H1 (cell line): Measurements from ENCODE around the gene CCDC88A. TPM values are rescaled to one million over a fixed set of nuclear protein-coding genes. Genes with fewer than 3 reads are reported as not detected.
"Not testable (repeated sequence)": the region's sequence is repeated elsewhere in the genome, so short reads cannot be mapped to it uniquely, and the experiment has no call there.

ENCODE experiments used
- CTCF ChIA-PET: fragments of 300-600 bp; sonication (Branson Sonifier 250); formaldehyde crosslinking; loops from one replicate; lab custom pipeline; 2021; ENCODE audit not compliant: partially characterized antibody; lab: Charles Lee
- POLR2A ChIA-PET: fragments of 300-600 bp; sonication (Branson Sonifier 250); formaldehyde crosslinking; loops from one replicate; lab custom pipeline; 2021; ENCODE audit warnings: inconsistent platforms; ENCODE audit not compliant: partially characterized antibody; lab: Charles Lee
- DNase-seq, 2 experiments: peaks; one replicate each; pipeline versions ENCODE4 v3.0.0 to v3.0.0-alpha.2; 2010 to 2022; ENCODE audit warnings: low spot score in 2 of 2, low read depth in 1 of 2, mixed read lengths in 1 of 2
- FAIRE-seq: peaks from 2 replicates; lab custom pipeline; 2011; peaks lifted over from hg19 to GRCh38; lab: Jason Lieb, UNC
- H2AFZ ChIP-seq: 2 replicates; pipeline ENCODE4 v1.8.1; 2012; ENCODE audit warnings: low read length, inconsistent platforms
- H2AK5ac ChIP-seq: 2 replicates; pipeline ENCODE4 v1.6.1; 2013; ENCODE audit warnings: low read depth, low read length
- H2BK120ac ChIP-seq: replicated peaks from 2 replicates; pipeline ENCODE3; 2013; ENCODE audit warnings: low read depth, low read length, inconsistent platforms
- H2BK12ac ChIP-seq: 2 replicates; pipeline ENCODE4 v1.6.1; 2013; ENCODE audit warnings: low read depth, low read length
- H2BK15ac ChIP-seq: 2 replicates; pipeline ENCODE4 v1.6.1; 2013; ENCODE audit warnings: low read length
- H2BK20ac ChIP-seq: 2 replicates; pipeline ENCODE4 v1.6.1; 2013; ENCODE audit warnings: low read length
- H2BK5ac ChIP-seq: 2 replicates; pipeline ENCODE4 v1.6.1; 2013; ENCODE audit warnings: low read depth, low read length
- H3K14ac ChIP-seq: 2 replicates; pipeline ENCODE4 v1.6.1; 2013; ENCODE audit warnings: inconsistent platforms; ENCODE audit not compliant: insufficient read length
- H3K18ac ChIP-seq: 2 replicates; pipeline ENCODE4 v1.6.1; 2013; ENCODE audit warnings: low read length; ENCODE audit errors: extremely low read depth
- H3K23ac ChIP-seq: 2 replicates; pipeline ENCODE4 v1.6.1; 2013; ENCODE audit warnings: inconsistent platforms; ENCODE audit not compliant: insufficient read length
- H3K23me2 ChIP-seq: 2 replicates; pipeline ENCODE4 v1.6.1; 2013; ENCODE audit warnings: low read depth, low read length
- H3K27ac ChIP-seq: 2 replicates; pipeline ENCODE4 v1.6.1; 2011; ENCODE audit warnings: low read depth, low read length, inconsistent platforms
- H3K27me3 ChIP-seq, 4 experiments: replicated peaks in 1 of 4; 1 replicate in 1 of 4; 2 replicates in 3 of 4; pipeline versions ENCODE4 v1.6.1 to v1.8.1; 2011 to 2013; ENCODE audit warnings: low read length in 3 of 4, mild to moderate bottlenecking in 3 of 4, inconsistent platforms in 2 of 4, mixed read lengths in 2 of 4, moderate library complexity in 1 of 4; ENCODE audit not compliant: control insufficient read depth in 3 of 4, insufficient read depth in 3 of 4; ENCODE audit errors: extremely low read depth in 1 of 4
- H3K36me3 ChIP-seq, 4 experiments: 2 replicates each; pipeline versions ENCODE4 v1.6.1 to v1.8.1; 2011 to 2013; ENCODE audit warnings: mild to moderate bottlenecking in 4 of 4, low read length in 3 of 4, moderate library complexity in 2 of 4, control low read depth in 1 of 4, inconsistent platforms in 1 of 4; ENCODE audit not compliant: insufficient read depth in 4 of 4, control insufficient read depth in 2 of 4
- H3K4ac ChIP-seq: replicated peaks from 2 replicates; pipeline ENCODE3; 2013; ENCODE audit warnings: low read length, low read depth, mixed read lengths, inconsistent platforms; ENCODE audit not compliant: insufficient read length
- H3K4me1 ChIP-seq, 4 experiments: replicated peaks in 1 of 4; 1 replicate in 1 of 4; 2 replicates in 3 of 4; pipeline versions ENCODE4 v1.6.1 to v1.8.1; 2011 to 2013; ENCODE audit warnings: low read length in 3 of 4, inconsistent platforms in 2 of 4, mixed read lengths in 1 of 4; ENCODE audit not compliant: insufficient read depth in 4 of 4, control insufficient read depth in 3 of 4
- H3K4me2 ChIP-seq, 2 experiments: 2 replicates each; pipeline versions ENCODE4 v1.6.1 to v1.8.1; 2011 to 2013; ENCODE audit warnings: low read depth in 2 of 2, low read length in 2 of 2, control low read depth in 1 of 2, inconsistent platforms in 1 of 2, mild to moderate bottlenecking in 1 of 2; ENCODE audit not compliant: insufficient read depth in 1 of 2
- H3K4me3 ChIP-seq, 4 experiments: fragments of 200-600, 300-600 bp in 1 of 4; sonication (generic), shearing (Covaris generic), sonication (Bioruptor Twin) in 1 of 4; 2 replicates each; pipeline versions ENCODE4 v1.5.1 to v1.8.1; 2011 to 2016; ENCODE audit warnings: low read length in 4 of 4, low read depth in 3 of 4, control low read depth in 2 of 4, inconsistent platforms in 2 of 4, mild to moderate bottlenecking in 2 of 4, mixed read lengths in 1 of 4, moderate library complexity in 1 of 4; ENCODE audit not compliant: insufficient read depth in 2 of 4; ENCODE audit errors: extremely low read depth in 1 of 4
- H3K56ac ChIP-seq: replicated peaks from 2 replicates; pipeline ENCODE3; 2013; ENCODE audit warnings: low read depth, mild to moderate bottlenecking, mixed read lengths, low read length, inconsistent platforms; ENCODE audit not compliant: insufficient read length
- H3K79me1 ChIP-seq: 2 replicates; pipeline ENCODE4 v1.6.1; 2013; ENCODE audit warnings: low read depth, low read length, control low read depth
- H3K79me2 ChIP-seq, 2 experiments: 2 replicates each; pipeline versions ENCODE4 v1.6.1 to v1.8.1; 2012 to 2013; ENCODE audit warnings: low read length in 2 of 2, mild to moderate bottlenecking in 2 of 2, inconsistent platforms in 1 of 2; ENCODE audit not compliant: insufficient read depth in 2 of 2, control insufficient read depth in 1 of 2
- H3K9ac ChIP-seq, 4 experiments: replicated peaks in 1 of 4; 1 replicate in 1 of 4; 2 replicates in 3 of 4; pipeline versions ENCODE4 v1.6.1 to v1.8.1; 2011 to 2013; ENCODE audit warnings: low read depth in 3 of 4, low read length in 3 of 4, control low read depth in 2 of 4, mild to moderate bottlenecking in 2 of 4, moderate library complexity in 2 of 4, inconsistent platforms in 1 of 4; ENCODE audit errors: extremely low read depth in 1 of 4
- H3K9me3 ChIP-seq, 2 experiments: 2 replicates each; pipeline versions ENCODE4 v1.6.1 to v1.8.1; 2012 to 2013; ENCODE audit warnings: mild to moderate bottlenecking in 2 of 2, moderate library complexity in 2 of 2, control low read depth in 1 of 2, inconsistent platforms in 1 of 2, low read depth in 1 of 2, low read length in 1 of 2, mixed read lengths in 1 of 2; ENCODE audit not compliant: insufficient read depth in 2 of 2
- H4K20me1 ChIP-seq, 2 experiments: replicated peaks in 1 of 2; 2 replicates each; pipeline versions ENCODE3 to v1.8.1; 2011 to 2013; ENCODE audit warnings: inconsistent platforms in 2 of 2, low read length in 2 of 2, mild to moderate bottlenecking in 1 of 2; ENCODE audit not compliant: insufficient read depth in 2 of 2, control insufficient read depth in 1 of 2
- H4K5ac ChIP-seq: 2 replicates; pipeline ENCODE4 v1.6.1; 2013; ENCODE audit warnings: low read length, low read depth, mixed read lengths, inconsistent platforms; ENCODE audit not compliant: insufficient read length
- H4K8ac ChIP-seq: 2 replicates; pipeline ENCODE4 v1.8.0; 2013; ENCODE audit warnings: mild to moderate bottlenecking, moderate library complexity, low read length, inconsistent platforms; ENCODE audit not compliant: insufficient read depth; ENCODE audit errors: extremely low read depth
- H4K91ac ChIP-seq: replicated peaks from 2 replicates; pipeline ENCODE3; 2013; ENCODE audit warnings: low read length, mixed read lengths, inconsistent platforms; ENCODE audit not compliant: insufficient read length
- WGBS, 2 experiments: shearing (Covaris generic) in 1 of 2; methylation state at CpG; one replicate each; pipeline versions ENCODE4 v1.1.6 to v1.1.7; 2013 to 2015; ENCODE audit warnings: low lambda C conversion rate in 2 of 2, mixed read lengths in 2 of 2, inconsistent platforms in 1 of 2, low coverage in 1 of 2, missing lambda C conversion rate in 1 of 2; ENCODE audit not compliant: insufficient replicate concordance in 2 of 2, insufficient coverage in 1 of 2, insufficient read length in 1 of 2; ENCODE audit errors: extremely low coverage in 1 of 2, missing lambda C conversion rate in 1 of 2; 5-methylcytosine and 5-hydroxymethylcytosine counted together
- polyA plus RNA-seq, 7 experiments: library from polyadenylated mRNA; depleted of rRNA in 3 of 7; stranded (reverse) in 5 of 7; unstranded in 2 of 7; fragments of >200 nt in 5 of 7; fragments of 200-250 nt in 2 of 7; gene quantifications; 1 replicate in 5 of 7; 2 replicates in 1 of 7; 4 replicates in 1 of 7; pipeline versions ENCODE4 v1.2.1 to v1.2.3, GENCODE V29; 2011 to 2013; ENCODE audit warnings: missing spikeins in 2 of 7, mixed read lengths in 2 of 7
- total RNA-seq: library from RNA; stranded (reverse); fragmentation: NEBNext Ultra II Directional; extraction: Animal tissue kit (Norgen Biotek cat#: 25700); gene quantifications from 2 replicates; pipeline ENCODE4 v1.2.1, GENCODE V29; 2021

CCDC88A gene
- total and polyA plus RNA-seq, 2 of the 8 experiments (the other 6 are each of a cell fraction or from before 2014, with no cell fraction given), result 27.0 to 98.0 TPM

- not testable (repeated sequence) for H3K14ac ChIP-seq, H2BK5ac ChIP-seq, H3K23ac ChIP-seq, H2AK5ac ChIP-seq, H3K9me3 ChIP-seq, H4K20me1 ChIP-seq, H3K27me3 ChIP-seq, FAIRE-seq, H3K4ac ChIP-seq, H3K4me3 ChIP-seq, H2AFZ ChIP-seq, H4K5ac ChIP-seq, H2BK15ac ChIP-seq, H2BK120ac ChIP-seq, H3K4me2 ChIP-seq, H3K23me2 ChIP-seq, H3K79me2 ChIP-seq, H2BK12ac ChIP-seq, H4K91ac ChIP-seq, H3K4me1 ChIP-seq, H3K18ac ChIP-seq, H3K79me1 ChIP-seq, DNase-seq, H3K27ac ChIP-seq, H3K56ac ChIP-seq, H3K9ac ChIP-seq, H4K8ac ChIP-seq, H2BK20ac ChIP-seq
- CTCF ChIA-PET, result interaction anchor here (0.6 kb wide), 2 partner anchors 246 to 360 kb away, joined by 3 read pairs; no protein-coding TSS in a partner anchor
- peaks cover 2 to 45% (median 15%) of the 10 kb centered on the region in 4 experiments; a peak in 7 of 8 replicates for H3K36me3 ChIP-seq
- WGBS, 2 experiments, result 95% methylated on average over 3 of the region's 3 CpGs; no CpG with 5 or more reads in 1 of the 2 experiments
- POLR2A ChIA-PET, result interaction anchor here (0.6 to 1.5 kb wide), 4 partner anchors 9 to 61 kb away, joined by 3 to 4 read pairs (median 3); partner anchors contain the start of gene MTIF2
Observed at GRCh38 chr2:55259586-55259985, 160.1 kb downstream of the CCDC88A start.
